GM12878 (cell line): ENCODE measurements around the gene ANKS1A. TPM values are rescaled to one million over a fixed set of nuclear protein-coding genes. Genes with fewer than 3 reads are reported as not detected.

Experiments used
- ATAC-seq: fragments of 200-7000 bp; cut with Tn5 transposase; 3 replicates; pipeline ENCODE4 v1.9.1; 2020; ENCODE audit warnings: mild to moderate bottlenecking, moderate library complexity
- BruUV-seq: library from RNA; stranded (reverse); fragments of 400-500 nt; replicated peaks from 2 replicates; lab custom pipeline; 2021; lab: Mats Ljungman, UMichigan
- CTCF ChIA-PET: fragments of 300-600 bp; sonication (Branson Sonifier 250); formaldehyde crosslinking; extraction: SDS; loops from one replicate; lab custom pipeline; 2021; ENCODE audit warnings: inconsistent platforms; lab: Yijun Ruan, JAX
- POLR2A ChIA-PET: fragments of 350-600 bp; formaldehyde crosslinking; extraction: SDS; loops from one replicate; lab custom pipeline; 2021; ENCODE audit warnings: inconsistent platforms; lab: Charles Lee
- RAD21 ChIA-PET: fragments of 300-600 bp; sonication (Branson Sonifier 250); formaldehyde crosslinking; loops from one replicate; lab custom pipeline; 2023; ENCODE audit warnings: antibody characterized with exemption; ENCODE audit not compliant: unreplicated experiment; lab: Charles Lee
- SMC1A ChIA-PET: fragments of 300-600 bp; sonication (Branson Sonifier 250); formaldehyde crosslinking; loops from one replicate; lab custom pipeline; 2023; ENCODE audit not compliant: unreplicated experiment, uncharacterized antibody; lab: Charles Lee
- DNase-seq: peaks from one replicate; pipeline ENCODE4 v3.0.0-alpha.2; 2011; ENCODE audit warnings: low read depth, low spot score
- FAIRE-seq: peaks from 3 replicates; lab custom pipeline; 2011; peaks lifted over from hg19 to GRCh38; lab: Jason Lieb, UNC
- H2AFZ ChIP-seq: 2 replicates; pipeline ENCODE4 v1.6.0; 2011; ENCODE audit warnings: low read depth, low read length, control low read depth; ENCODE audit not compliant: control insufficient read depth
- H3K27ac ChIP-seq: 2 replicates; pipeline ENCODE4 v1.5.1; 2011; ENCODE audit warnings: control low read depth; ENCODE audit not compliant: control insufficient read depth, insufficient read depth
- H3K27me3 ChIP-seq, 2 experiments: replicated peaks in 1 of 2; 2 replicates each; pipeline versions ENCODE4 v1.6.0 to v1.6.1; 2011; ENCODE audit warnings: low read length in 1 of 2; ENCODE audit not compliant: control insufficient read depth in 2 of 2, insufficient read depth in 2 of 2
- H3K36me3 ChIP-seq, 2 experiments: 2 replicates each; pipeline ENCODE4 v1.5.1; 2011; ENCODE audit warnings: low read length in 1 of 2; ENCODE audit not compliant: control insufficient read depth in 2 of 2, insufficient read depth in 2 of 2
- H3K4me1 ChIP-seq: 2 replicates; pipeline ENCODE4 v1.6.1; 2011; ENCODE audit warnings: mild to moderate bottlenecking, low read length, moderate library complexity, mixed read lengths; ENCODE audit not compliant: control insufficient read depth, insufficient read depth
- H3K4me2 ChIP-seq: 2 replicates; pipeline ENCODE4 v1.6.0; 2011; ENCODE audit warnings: control low read depth; ENCODE audit not compliant: control insufficient read depth, insufficient read depth
- H3K4me3 ChIP-seq: fragments of 200-600 bp; sonication (generic); 2 replicates; pipeline ENCODE4 v1.5.1; 2016
- H3K79me2 ChIP-seq: 2 replicates; pipeline ENCODE4 v1.6.0; 2011; ENCODE audit warnings: low read length; ENCODE audit not compliant: control insufficient read depth, insufficient read depth
- H3K9ac ChIP-seq: 2 replicates; pipeline ENCODE4 v1.8.0; 2011; ENCODE audit warnings: low read length, control low read depth, mixed read lengths; ENCODE audit not compliant: control insufficient read depth, insufficient read depth
- H3K9me3 ChIP-seq: replicated peaks from 3 replicates; pipeline ENCODE4 v1.5.1; 2011; ENCODE audit warnings: mild to moderate bottlenecking, low read length; ENCODE audit not compliant: control insufficient read depth, insufficient read depth
- H4K20me1 ChIP-seq: 2 replicates; pipeline ENCODE4 v1.6.0; 2011; ENCODE audit not compliant: control insufficient read depth, insufficient read depth
- ASH2L ChIP-seq: fragments of 300-600, 200-600 bp; sonication (generic); IDR thresholded peaks from 2 replicates; pipeline ENCODE4 v1.6.1; 2017; ENCODE audit warnings: low read depth, mild to moderate bottlenecking, borderline replicate concordance
- ATF7 ChIP-seq: fragments of 450-650 bp; IDR thresholded peaks from 2 replicates; pipeline ENCODE4 v1.6.1; 2016; ENCODE audit warnings: low read depth, mild to moderate bottlenecking
- FOS ChIP-seq: IDR thresholded peaks from 3 replicates; pipeline ENCODE4 v1.6.1; 2011; ENCODE audit warnings: borderline replicate concordance; ENCODE audit not compliant: insufficient read length; ENCODE audit errors: extremely low read depth
- FOXK2 ChIP-seq: fragments of 450-650 bp; IDR thresholded peaks from 2 replicates; pipeline ENCODE4 v1.6.1; 2017; ENCODE audit warnings: mild to moderate bottlenecking, moderate library complexity
- GABPA ChIP-seq: IDR thresholded peaks from 2 replicates; pipeline ENCODE4 v1.6.1; 2014; ENCODE audit warnings: antibody characterized with exemption, low read depth, mild to moderate bottlenecking, inconsistent platforms
- HDAC6 ChIP-seq: fragments of 200-600 bp; sonication (generic); IDR thresholded peaks from one replicate; pipeline ENCODE4 v1.8.0; 2017; ENCODE audit warnings: antibody characterized with exemption; ENCODE audit not compliant: unreplicated experiment
- LARP7 ChIP-seq: fragments of 450-650 bp; IDR thresholded peaks from 2 replicates; pipeline ENCODE4 v1.6.1; 2017; ENCODE audit warnings: mild to moderate bottlenecking
- MYB ChIP-seq: fragments of 150-350 bp; IDR thresholded peaks from 2 replicates; pipeline ENCODE4 v1.6.1; 2014; ENCODE audit warnings: mild to moderate bottlenecking, low read depth, low read length, borderline replicate concordance
- MYC ChIP-seq: IDR thresholded peaks from 2 replicates; pipeline ENCODE4 v1.6.1; 2011; ENCODE audit warnings: mild to moderate bottlenecking, low read length, moderate library complexity, inconsistent platforms; ENCODE audit not compliant: insufficient read depth, insufficient replicate concordance, insufficient read length, severe bottlenecking
- NFYA ChIP-seq: IDR thresholded peaks from 2 replicates; pipeline ENCODE4 v1.6.1; 2011; ENCODE audit warnings: low read depth, mild to moderate bottlenecking, low read length, improper control_type of control experiment, borderline replicate concordance
- PKNOX1 ChIP-seq: fragments of 450-650 bp; IDR thresholded peaks from 2 replicates; pipeline ENCODE4 v1.6.1; 2016; ENCODE audit warnings: mild to moderate bottlenecking
- POLR2AphosphoS2 ChIP-seq: IDR thresholded peaks from 2 replicates; pipeline ENCODE4 v1.6.1; 2011; ENCODE audit warnings: low read depth, mild to moderate bottlenecking, low read length, improper control_type of control experiment, moderate library complexity
- RAD51 ChIP-seq: fragments of 450-650 bp; IDR thresholded peaks from 2 replicates; pipeline ENCODE4 v1.6.1; 2016; ENCODE audit warnings: moderate library complexity, mild to moderate bottlenecking, inconsistent platforms
- SMAD1 ChIP-seq: fragments of 450-650 bp; IDR thresholded peaks from 2 replicates; pipeline ENCODE4 v1.6.1; 2018; ENCODE audit warnings: mild to moderate bottlenecking, low read depth; ENCODE audit not compliant: partially characterized antibody
- SMAD5 ChIP-seq: IDR thresholded peaks from 2 replicates; pipeline ENCODE4 v1.6.1; 2016; ENCODE audit warnings: antibody characterized with exemption, low read depth
- STAT1 ChIP-seq: fragments of 450-650 bp; conservative IDR thresholded peaks from 2 replicates; pipeline ENCODE4 v1.6.1; 2014; ENCODE audit warnings: antibody characterized with exemption, mild to moderate bottlenecking
- SUPT20H ChIP-seq: IDR thresholded peaks from 2 replicates; pipeline ENCODE4 v1.6.1; 2011; ENCODE audit warnings: low read depth, mild to moderate bottlenecking, low read length, moderate library complexity, borderline replicate concordance; ENCODE audit not compliant: control insufficient read depth
- TAF1 ChIP-seq: IDR thresholded peaks from 2 replicates; pipeline ENCODE4 v1.6.1; 2011; ENCODE audit warnings: mild to moderate bottlenecking, low read depth, low read length, borderline replicate concordance
- WGBS: methylation state at CpG from one replicate; pipeline ENCODE4 v1.1.6; 2016; ENCODE audit warnings: low lambda C conversion rate; ENCODE audit not compliant: insufficient replicate concordance, insufficient coverage; ENCODE audit errors: missing lambda C conversion rate; 5-methylcytosine and 5-hydroxymethylcytosine counted together
- in situ Hi-C: fragments of 300-500 bp; cut with MboI; formaldehyde crosslinking; loops from 9 replicates; pipeline ENCODE4 v1.14.3; 2018; ENCODE audit warnings: mixed read lengths
- intact Hi-C: fragments of 100-400 bp; cut with micrococcal nuclease; formaldehyde crosslinking; loops from one replicate; pipeline ENCODE4 v1.14.2; 2022; ENCODE audit not compliant: unreplicated experiment
- polyA plus RNA-seq, 11 experiments: library from polyadenylated mRNA; depleted of rRNA in 4 of 11; unstranded in 6 of 11; stranded (reverse) in 5 of 11; fragments of >200 nt; fragmentation: Nextera tagmentation in 4 of 11; fragmentation: Illumina TruSeq in 1 of 11; extraction: Ambion mirVana in 4 of 11; extraction: Trizol in 1 of 11; gene quantifications; 1 replicate in 1 of 11; 2 replicates in 10 of 11; pipeline versions ENCODE4 v1.2.1 to v1.2.3, GENCODE V29; 2011 to 2016; ENCODE audit warnings: inconsistent platforms in 2 of 11, missing spikeins in 2 of 11, low read depth in 1 of 11
- total RNA-seq, 4 experiments: library from RNA; depleted of rRNA in 3 of 4; stranded (reverse); fragments of >200 nt in 3 of 4; fragmentation: Illumina TruSeq in 1 of 4; extraction: Trizol in 1 of 4; gene quantifications; 2 replicates each; pipeline versions ENCODE4 v1.2.1 to v1.2.3, GENCODE V29; 2013 to 2021
- TF ChIP-seq, protein P1 (sequence below): IDR thresholded peaks from 2 replicates; pipeline ENCODE4 v1.6.1; 2011; ENCODE audit warnings: low read depth, mild to moderate bottlenecking, low read length, moderate library complexity, borderline replicate concordance; ENCODE audit errors: extremely low read depth

The ANKS1A gene
- total and polyA plus RNA-seq, 10 of the 15 experiments (the other 5 are each of a cell fraction or from before 2014, with no cell fraction given), result 0.60 to 7.0 (median 3.0) TPM

DNA sequence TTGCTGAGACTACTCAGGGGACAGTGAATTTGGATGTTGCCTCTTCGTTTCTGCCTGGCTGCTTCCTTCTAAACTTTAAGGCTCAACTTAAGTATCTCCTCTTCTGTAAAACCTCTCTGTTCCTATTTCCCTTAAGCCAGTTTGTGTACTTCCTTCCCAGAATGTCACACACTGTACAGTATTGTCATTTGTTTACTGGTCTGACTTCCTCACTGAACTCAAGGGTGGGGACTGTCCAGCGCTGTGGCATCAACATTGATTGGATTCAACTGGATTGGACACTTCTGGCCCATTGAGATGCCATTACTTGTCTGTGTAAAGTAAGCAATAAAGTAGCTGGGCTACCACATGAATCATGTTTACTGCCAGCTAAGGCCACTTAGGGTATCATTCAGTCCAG is 69.7 kb downstream of the ANKS1A start:
- ChIA-PET POLR2A (interaction anchor here (0.5 kb wide), 1 partner anchor 13 kb away, joined by 3 read pairs; no protein-coding TSS in a partner anchor), RAD21 (no interaction called here)
- WGBS, result 76% methylated on average over 2 of the region's 2 CpGs

GRCh38 chr6:34959224-34959623 is 70.2 kb downstream of the ANKS1A start:
- ChIA-PET SMC1A (no interaction called here), RAD21 (no interaction called here), CTCF (no interaction called here), POLR2A (interaction anchor here (0.5 kb wide), 1 partner anchor 13 kb away, joined by 3 read pairs; no protein-coding TSS in a partner anchor)
- Histone ChIP-seq H4K20me1 (no peaks in the 10 kb centered on the region), H3K9me3 (no peaks in the 10 kb centered on the region), H3K9ac (no peak overlapping the region), H3K4me3 (no peak overlapping the region), H3K4me1 (no peaks in the 10 kb centered on the region), H3K27ac (no peak overlapping the region), H3K79me2 (no peaks in the 10 kb centered on the region), H3K36me3 (no peaks in the 10 kb centered on the region), H3K27me3 (no peaks in the 10 kb centered on the region), H2AFZ (no peak overlapping the region), H3K4me2 (no peak overlapping the region)
- FAIRE-seq (no peak), ATAC-seq (no peak), DNase-seq (no peak)
- in situ Hi-C loops, result no loop called here
- intact Hi-C loops, result no loop called here
- no TSS peak for BruUV-seq
- TF ChIP-seq RAD51 (no peak), MYC (no peak), TAF1 (no peak), STAT1 (no peak), SMAD5 (no peak), PKNOX1 (no peak), ASH2L (no peak), FOS (no peak), ATF7 (no peak), GABPA (no peak), POLR2AphosphoS2 (no peak), SMAD1 (no peak), HDAC6 (no peak), NFYA (no peak), MYB (no peak), FOXK2 (no peak)
- TF ChIP-seq, protein P1, sequence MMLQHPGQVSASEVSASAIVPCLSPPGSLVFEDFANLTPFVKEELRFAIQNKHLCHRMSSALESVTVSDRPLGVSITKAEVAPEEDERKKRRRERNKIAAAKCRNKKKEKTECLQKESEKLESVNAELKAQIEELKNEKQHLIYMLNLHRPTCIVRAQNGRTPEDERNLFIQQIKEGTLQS, result no peak

More for the DNA sequence above, 69.7 kb downstream of the ANKS1A start:
- in situ Hi-C loops (no loop called here), intact Hi-C loops (no loop called here)
- ATAC-seq (no peak), FAIRE-seq (no peak), DNase-seq (no peak)
- Histone ChIP-seq H3K79me2 (no peaks in the 10 kb centered on the region), H3K9ac (no peak overlapping the region), H3K27me3 (no peaks in the 10 kb centered on the region), H3K4me2 (no peak overlapping the region), H4K20me1 (no peaks in the 10 kb centered on the region), H3K4me3 (no peak overlapping the region), H3K36me3 (no peaks in the 10 kb centered on the region), H3K9me3 (no peaks in the 10 kb centered on the region), H2AFZ (no peak overlapping the region), H3K27ac (no peak overlapping the region), H3K4me1 (no peaks in the 10 kb centered on the region)
- ChIA-PET CTCF (no interaction called here), SMC1A (no interaction called here)
- BruUV-seq, result no TSS peak
- TF ChIP-seq NFYA (no peak), LARP7 (no peak), SUPT20H (no peak)
